HG02852 (cell line): ENCODE results near the gene MKRN3.

Source experiments
- ATAC-seq: cut with Tn5 transposase; IDR thresholded peaks from one replicate; pipeline ENCODE4 v1.9.1; 2021; ENCODE audit warnings: mild to moderate bottlenecking, moderate library complexity; ENCODE audit not compliant: unreplicated experiment

MKRN3 gene

DNA sequence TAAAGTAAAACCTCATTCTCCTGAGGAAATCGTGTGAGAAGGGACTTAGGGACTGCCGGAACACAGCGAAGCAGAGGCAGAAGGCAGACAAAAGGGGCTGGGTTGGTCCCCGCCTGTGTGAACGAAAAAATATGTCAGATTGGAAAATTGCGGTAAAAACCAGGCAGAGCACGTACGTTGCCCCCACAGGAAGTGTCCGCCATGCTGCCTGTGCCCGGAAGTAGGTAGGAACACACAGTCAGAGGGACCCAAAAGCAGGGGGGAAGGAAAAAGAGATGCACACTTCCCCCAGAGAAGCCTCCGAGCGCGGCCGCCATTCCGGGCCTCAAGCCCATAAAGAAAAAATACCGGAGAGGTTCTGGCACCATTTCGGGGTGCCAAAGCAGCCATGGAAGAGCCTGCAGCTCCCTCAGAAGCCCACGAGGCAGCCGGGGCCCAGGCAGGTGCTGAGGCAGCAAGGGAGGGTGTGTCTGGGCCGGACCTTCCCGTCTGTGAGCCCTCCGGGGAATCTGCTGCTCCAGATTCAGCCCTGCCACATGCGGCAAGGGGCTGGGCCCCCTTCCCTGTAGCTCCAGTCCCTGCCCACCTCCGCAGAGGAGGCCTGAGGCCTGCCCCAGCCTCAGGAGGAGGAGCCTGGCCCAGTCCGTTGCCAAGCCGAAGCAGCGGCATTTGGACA, at the start of gene MKRN3:
MKRN3 (plus strand) TSS at position 280 of the 676 bp plus-strand sequence; CDS start at position 389, 109 bp downstream.
- ATAC-seq: peak; percentile 20

DNA sequence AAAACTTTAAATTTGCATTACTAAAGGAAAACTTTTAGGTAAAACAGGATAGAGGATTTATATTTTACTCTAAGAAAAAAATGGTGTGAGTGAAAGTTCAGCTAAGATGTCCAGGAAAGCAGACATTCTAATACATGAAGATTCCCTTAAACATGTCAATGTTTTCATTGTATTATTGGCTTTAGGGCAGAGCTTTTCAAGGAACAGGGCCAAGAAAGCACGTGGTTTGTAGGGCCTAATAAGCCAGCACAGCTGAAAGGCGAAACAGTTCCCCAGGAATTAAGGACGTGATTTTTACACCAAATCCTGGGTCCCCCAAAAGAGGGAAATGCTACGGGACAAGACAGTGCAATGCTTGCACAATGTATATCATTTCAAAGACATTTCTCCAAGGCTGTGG, 48.6 kb upstream of the MKRN3 start:
- ATAC-seq: no peak

DNA sequence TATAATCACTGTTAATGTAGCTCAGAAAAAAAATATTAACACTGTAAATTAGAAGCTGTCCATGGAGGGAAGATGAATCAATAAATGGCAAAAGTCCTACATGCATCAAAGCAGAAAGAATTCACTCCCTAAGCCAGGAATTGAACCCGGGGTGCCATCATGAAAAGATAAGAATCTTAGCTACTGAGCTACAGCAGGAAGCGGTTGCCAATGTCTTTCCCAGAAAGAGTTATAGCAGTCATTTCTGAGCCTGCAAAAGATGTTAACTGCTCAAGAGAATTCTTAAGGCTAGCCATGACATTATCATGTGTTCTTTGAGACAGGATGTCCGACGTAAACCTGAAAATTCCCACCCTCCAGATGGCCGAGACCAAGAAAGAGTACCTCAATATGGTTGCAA, 47.4 kb upstream of the MKRN3 start:
- no peak for ATAC-seq

DNA sequence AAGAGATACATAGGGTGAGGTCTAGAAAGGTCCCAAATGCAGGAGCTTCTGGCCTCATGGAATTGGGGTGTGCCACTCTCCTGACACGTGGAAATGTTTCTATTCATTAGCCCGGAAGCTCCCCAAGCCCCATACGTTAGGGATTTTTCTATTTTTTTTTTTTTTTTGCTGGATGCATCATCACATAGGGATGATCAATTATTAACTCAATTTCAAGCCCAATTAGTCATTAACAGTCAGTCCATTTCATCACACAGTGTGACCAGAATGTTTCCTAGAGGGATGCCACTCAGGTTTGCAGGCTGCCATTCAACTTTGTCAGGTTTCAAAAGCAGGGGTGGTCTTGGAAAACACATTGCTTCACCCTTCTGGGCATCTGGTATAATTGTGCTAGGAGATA, 40.7 kb upstream of the MKRN3 start:
- ATAC-seq: no peak

DNA sequence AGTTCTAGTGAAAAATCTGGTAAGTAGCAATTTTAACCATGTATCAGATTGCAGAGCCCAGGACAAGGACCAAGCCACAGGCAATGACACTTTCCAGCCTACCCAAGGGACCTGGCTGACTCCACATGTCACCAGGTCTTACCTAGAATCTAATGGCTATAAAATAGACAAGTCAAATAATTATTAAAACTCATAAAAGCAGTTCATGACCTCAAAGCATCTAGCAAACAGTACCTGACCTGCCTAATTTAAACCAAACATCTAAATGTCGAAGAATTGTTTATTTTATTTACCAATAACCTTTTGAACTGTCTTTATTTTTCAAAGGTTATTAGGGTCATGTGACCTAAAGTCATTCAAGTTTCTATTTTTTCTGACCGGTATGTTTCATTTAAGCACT, 35.6 kb upstream of the MKRN3 start:
- no peak for ATAC-seq

DNA sequence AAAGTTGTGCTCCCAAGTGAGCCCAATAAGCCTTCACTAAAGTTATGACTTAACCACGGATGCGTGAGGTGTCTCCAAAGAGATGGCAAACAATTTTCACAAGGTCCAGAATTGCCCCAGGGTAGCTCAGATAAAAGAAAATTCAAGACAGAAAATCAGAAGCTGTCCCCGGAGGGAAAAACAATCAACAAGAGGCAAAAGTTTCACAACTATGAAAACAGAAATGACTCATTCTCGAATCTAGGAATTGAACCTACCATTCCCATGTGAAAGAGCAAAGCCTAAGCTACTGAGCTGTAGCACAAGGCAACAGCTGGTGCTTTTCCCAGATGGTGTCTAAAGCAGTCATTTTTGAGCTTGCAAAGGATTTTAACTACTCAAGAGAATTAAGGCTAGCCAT, 33.5 kb upstream of the MKRN3 start:
- no peak for ATAC-seq

DNA sequence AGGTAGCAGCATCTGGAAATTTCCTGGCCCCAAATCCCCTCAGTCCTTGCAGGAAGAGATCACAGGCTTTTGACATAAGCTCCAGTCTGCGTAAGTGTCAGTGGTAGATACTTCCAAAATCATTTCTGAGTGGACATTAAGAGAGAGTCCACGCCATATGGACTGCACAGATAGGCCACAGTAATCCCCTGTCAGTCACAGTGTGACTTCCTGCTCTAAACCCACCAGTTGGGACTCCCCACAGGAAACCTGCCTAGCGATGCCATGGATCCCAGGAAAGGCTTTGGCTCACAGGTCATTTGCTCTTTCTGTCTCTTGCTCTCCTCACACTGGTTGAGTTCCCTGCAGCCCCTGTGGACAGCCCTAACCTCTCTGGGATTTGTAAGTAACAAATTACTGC, 28.8 kb upstream of the MKRN3 start:
- no peak for ATAC-seq

DNA sequence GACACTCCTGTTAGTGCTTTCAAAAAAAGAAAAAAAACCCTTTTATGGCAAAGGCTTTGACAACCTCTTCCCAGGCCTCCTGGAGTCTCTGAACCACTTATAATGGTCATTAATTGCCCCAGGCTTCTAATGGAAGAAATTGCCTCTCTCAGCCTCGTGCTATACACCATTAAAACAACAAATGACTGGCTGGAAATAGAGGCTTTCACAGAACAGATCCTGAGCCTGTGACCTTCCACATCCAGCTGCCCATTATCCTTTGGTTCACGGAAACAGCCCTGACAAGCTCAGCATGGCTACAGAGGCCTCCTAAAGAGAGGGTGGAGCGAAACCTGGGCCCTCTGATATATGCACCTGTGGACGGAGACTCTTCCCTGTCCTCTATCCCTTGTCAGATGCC, 26.8 kb upstream of the MKRN3 start:
- no peak for ATAC-seq

DNA sequence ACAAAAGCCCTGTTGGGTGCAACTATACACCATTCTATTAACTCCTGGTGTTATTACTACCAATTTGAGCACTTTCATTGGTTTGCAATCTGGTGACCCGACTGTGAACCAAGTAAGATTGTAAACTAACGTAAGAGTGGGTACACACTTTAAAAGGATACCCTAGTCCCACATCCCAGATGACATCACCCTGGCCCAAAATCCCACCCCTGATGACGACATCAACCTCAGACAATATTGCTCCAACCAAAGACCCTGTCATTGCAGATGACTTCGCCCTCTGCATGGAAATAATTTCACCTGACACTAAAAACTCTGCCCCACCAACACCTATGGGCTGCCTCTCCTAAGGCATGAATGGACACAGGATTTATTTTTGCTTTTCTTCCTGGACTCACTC, 25.6 kb upstream of the MKRN3 start:
- no peak for ATAC-seq

DNA sequence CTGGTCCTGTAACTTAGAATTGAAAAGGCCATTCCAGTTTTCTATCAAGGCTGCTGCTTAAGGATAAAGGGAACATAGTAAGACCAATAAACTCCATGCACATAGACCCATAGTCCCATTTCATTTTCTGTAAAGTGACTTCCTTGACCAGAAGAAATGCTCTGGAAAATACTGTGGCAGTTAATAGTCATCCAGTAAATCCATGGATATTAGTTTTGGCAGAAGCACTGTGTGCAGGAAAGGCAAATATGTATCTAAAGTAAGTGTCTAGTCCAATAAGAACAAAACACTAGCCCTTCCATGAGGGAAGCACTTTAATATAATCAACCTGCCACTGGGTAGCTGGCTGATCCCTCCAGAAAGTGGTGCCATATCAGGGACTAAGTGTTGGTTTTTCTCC, 19.3 kb upstream of the MKRN3 start:
- no peak for ATAC-seq

DNA sequence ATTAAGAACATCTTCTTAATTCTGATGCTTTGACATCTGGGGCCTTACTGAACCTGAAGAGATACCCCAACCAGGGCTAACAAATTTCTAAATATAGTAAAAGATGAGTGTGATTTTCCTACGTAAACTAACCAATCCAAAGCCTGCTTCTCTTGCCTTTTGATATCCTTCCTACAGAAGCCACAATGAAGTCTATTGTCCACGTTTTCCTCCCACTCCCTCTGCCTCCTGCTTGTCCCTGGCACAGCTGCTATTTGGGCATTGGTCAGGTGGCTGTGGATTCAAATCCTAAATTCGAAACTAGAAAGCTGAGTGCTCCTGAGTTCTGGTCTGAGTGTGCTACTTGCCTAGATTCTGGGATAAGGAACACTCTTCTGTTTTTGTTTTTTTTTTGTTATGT, 17.4 kb upstream of the MKRN3 start:
- ATAC-seq: no peak

DNA sequence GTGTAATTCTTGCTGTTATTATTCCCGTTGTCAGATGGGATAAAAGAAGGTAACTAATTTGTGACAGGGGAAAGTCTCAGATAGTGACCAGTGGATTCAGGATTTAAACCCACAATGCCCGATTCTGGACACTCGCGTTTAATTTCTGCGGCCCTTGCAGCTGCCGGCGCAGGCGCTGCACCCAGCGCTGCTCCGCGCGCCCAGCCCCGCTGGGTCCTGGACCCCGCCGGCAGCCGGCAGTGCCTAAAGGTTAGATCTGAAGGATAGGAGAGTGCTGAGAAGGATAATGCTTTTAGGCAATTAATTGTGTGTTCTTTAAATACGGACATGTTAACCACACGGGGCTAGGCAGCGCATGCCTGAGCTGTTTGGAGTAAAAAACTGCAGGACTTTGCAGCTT, 3.6 kb upstream of the MKRN3 start:
- ATAC-seq: no peak

DNA sequence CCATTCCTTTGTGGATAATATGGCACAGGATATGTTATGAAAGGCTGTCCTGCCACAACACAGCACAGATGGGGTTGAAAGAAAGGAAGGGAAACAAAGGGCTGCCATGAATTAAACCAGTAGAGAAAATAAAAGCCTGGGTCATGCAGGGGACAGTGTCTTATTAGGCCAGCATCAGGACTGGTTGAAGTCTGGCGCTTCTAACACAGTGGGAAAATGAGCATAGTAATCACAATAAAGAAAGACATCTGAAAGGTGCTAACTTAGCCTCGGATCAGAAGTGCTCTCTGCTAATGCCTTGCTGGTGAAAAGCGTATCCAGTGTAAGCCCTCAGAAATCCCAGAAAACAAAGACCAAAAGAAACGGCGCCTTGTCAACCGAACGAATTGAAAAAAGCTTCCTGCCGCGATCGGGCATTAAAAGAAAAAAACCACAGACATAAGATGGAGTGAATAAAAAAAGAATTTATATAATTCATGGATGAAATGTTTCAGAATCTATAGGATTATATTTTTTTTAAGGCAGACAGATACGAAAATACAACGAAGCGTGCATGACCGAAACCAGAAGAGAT, 566 bp upstream of the MKRN3 start:
- ATAC-seq: no peak

DNA sequence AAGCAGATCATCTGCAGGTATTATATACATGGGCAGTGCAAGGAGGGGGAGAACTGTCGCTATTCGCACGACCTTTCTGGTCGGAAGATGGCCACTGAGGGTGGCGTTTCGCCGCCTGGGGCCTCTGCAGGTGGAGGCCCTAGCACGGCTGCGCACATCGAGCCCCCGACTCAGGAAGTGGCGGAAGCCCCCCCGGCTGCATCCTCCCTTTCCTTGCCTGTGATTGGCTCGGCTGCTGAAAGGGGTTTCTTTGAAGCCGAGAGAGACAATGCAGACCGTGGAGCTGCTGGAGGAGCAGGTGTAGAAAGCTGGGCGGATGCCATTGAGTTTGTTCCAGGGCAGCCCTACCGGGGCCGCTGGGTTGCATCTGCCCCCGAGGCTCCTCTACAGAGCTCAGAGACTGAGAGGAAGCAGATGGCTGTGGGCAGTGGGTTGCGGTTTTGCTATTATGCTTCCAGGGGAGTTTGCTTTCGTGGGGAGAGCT, 639 bp downstream of the MKRN3 start:
- ATAC-seq: peak; percentile 36

DNA sequence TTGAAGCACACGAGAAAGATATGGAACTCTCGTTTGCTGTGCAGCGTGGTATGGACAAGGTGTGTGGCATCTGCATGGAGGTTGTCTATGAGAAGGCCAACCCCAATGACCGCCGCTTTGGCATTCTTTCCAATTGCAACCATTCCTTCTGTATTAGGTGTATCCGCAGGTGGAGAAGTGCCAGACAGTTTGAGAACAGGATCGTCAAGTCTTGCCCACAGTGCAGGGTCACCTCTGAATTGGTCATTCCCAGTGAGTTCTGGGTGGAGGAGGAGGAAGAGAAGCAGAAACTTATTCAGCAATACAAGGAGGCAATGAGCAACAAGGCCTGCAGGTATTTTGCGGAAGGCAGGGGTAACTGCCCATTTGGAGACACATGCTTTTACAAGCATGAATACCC, 1.2 kb downstream of the MKRN3 start:
- no peak for ATAC-seq

DNA sequence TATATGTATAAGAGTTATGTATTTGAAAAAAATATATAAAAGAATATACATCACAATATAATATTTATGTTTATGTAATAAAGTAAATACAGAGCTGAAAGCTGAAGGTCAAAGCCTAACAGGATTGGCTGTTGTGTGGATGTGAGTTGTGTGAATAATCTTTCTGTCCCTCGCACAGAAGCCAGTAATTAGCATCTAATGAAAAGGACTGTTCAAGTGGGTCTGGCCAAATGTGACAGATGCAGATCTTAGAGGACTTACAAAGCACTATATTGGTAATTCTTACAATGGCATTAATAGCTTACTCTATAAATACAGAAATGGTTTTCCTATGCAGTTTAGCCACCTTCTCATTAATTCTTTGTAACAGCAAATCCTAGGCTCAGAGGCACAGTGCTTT, 2.4 kb downstream of the MKRN3 start:
- ATAC-seq: no peak

DNA sequence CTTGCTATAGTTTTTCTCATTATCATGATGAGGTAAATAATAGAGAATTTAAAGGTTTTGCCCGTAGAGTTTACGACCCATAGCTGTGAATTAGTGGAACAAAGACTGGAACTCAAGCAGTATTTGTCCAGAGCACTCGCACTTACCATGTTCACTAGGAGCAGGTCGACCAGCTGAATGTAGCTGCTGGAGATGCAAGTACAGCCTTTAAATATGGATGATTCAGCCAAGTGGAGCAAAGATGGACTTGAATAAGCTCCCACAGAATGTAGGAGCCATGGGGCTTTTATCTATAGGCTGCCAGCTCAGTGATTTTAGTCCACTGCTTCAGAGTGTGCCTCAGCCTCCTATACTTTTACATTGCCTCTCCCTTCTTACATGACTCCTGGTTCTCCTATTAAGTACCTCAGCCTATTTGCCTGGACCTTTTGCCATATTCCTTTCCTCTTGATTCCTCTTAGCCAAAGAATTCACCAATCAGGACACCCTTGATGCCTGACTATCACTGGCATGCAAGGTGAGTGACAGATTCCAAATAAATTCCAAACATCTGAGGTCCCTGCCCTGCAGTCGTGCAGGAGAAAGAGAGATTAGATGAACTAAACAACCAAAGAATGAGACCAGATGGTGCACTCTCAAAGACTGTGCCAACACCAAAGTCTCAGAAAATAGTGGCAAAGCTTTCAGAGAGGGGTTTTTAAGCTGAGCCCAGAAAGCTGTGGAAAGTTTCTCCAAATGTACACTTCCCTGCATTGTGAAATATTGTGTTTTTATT, 3.9 kb downstream of the MKRN3 start:
- ATAC-seq: no peak

DNA sequence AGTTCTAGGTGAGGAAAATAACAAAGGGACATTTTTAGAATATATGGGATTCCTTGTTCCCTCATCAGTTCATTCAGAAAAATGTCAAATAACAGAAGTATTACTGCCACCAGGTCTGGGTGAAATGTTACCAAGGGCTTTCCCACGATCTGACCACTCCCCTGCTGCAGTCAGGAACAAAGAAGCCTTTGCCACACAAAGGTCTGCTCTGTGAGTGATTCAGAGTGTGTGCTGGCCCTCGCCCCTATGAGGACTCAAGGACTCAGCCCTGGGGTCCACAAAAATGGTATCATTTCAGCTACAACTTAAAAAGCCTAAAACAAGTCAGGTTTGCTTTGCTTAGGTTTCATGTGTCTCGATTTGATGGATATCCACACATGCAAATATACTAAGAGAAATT, 5.0 kb downstream of the MKRN3 start:
- no peak for ATAC-seq

DNA sequence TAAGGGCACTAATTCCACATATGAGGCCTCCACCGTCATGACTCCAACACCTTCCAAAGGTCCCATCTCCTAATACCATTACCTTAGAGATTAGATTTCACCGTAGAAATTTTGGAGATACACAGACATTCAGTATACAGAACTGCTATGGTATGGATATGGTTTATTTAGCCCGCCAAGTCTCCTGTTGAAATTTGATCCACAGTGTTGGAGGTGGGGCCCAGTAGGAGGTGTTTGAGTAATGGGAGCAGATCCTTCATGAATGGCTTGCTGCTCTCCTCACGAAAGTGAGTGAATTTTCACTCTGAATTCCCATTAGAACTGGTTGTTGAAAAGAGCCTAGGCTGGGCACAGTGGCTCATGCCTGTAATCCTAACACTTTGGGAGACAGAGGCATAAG, 7.4 kb downstream of the MKRN3 start:
- no peak for ATAC-seq

DNA sequence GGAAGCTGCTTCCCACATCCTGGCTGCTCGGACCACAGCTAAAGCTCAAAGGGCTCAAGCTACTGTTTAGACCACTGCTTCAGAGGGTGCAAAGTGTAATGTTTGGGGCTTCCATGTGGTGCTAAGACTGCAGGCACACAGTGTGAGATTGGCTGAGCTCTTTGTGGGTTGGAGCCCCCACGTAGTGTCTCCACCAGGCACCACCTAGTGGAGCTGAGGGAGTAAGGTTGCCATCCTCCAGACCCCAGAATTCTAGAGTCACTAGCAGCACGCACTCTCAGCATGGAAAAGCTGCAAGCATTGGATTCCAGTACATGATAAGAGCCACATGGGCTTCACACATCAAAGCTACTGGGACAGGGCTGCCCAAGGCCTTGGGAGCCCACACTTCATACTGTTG, 9.3 kb downstream of the MKRN3 start:
- no peak for ATAC-seq

DNA sequence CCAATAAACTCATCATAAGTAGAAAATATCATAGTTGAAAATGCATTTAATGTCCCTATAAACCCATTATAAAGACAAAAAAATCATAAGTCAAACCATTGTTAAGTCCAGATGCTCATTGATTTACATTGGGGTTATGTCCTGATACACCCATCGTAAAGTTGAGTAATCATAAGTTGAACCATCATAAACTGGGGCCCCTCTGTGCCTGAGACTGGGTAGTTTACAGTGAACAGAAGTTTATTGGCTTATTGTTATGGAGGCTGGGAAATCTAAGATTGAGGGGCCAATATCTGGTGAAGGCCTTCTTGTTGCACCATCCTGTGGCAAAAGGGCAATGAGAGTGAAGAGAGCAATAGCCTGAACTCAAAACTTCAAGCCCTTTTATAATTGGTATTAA, 10.6 kb downstream of the MKRN3 start:
- ATAC-seq: no peak

DNA sequence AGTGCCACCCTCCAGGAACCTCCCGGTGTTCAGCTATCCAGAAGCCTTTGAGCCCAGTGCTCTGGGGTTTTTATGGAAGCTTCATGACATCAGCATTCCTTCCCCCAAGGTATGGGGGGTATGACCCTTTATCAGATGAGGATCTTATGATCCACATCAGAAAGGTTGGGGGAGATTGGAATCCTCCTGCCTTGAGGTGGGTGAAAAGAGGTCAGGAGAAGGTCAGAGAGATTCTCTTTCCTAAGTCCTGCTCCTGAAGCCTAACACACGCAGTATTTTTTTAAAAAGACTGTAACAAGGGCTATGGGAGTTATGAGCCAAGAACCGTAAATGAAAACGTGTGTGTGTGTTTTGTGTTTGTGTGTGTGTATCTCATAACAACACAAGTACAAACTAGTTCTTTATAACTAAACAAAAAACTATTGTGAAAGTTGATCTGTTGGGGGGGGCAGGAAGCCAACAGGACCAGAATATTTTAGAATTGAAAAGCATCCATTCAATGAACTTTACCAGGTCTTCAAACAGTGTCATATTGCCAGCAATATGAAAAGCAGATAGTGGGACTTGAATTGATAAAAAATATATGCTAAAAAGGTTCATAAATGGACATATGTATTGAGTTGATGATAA, 13.2 kb downstream of the MKRN3 start:
- no peak for ATAC-seq
